Measurements from ENCODE around the gene ART4. TPM values are rescaled to one million over a fixed set of nuclear protein-coding genes. Genes with fewer than 3 reads are reported as not detected.
A peak's percentile ranks its signal among the peaks of the same experiment; 100 is the strongest.

Gene ART4
- polyA plus RNA-seq, 1 experiment: not detected

DNA sequence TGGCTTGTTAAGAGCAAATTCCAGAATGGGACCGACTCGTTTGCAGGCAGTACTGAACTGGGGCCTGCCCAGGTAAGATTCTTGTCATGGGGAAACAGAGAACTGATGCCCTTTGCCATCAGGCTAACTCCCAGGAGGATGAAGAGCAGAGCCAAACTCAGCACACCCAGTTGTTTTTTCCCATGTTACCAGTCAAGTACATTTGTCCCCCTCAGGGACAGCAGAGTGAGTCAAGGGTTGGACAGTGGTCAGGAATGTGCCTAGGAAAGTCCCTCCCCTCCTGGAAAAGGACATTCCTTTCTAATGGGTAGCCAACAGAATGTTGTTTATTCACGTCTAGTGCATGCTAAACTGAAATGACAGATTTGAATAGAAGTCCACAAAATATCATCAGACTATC lies 1.6 kb downstream of the ART4 start:
- DNase-seq (ENCODE audit: low read depth, low spot score): no peak
- Histone ChIP-seq H3K27ac (ENCODE audit: low read depth, low read length) (no peak overlapping the region), H3K27me3 (ENCODE audit: control insufficient read depth, insufficient read depth, low read length) (no peaks in the 10 kb centered on the region), H3K9me3 (ENCODE audit: control insufficient read depth, insufficient read depth, low read length) (no peaks in the 10 kb centered on the region), H3K4me3 (ENCODE audit: low read depth, low read length) (no peak overlapping the region)
- CTCF ChIA-PET: interaction anchor here (1.6 kb wide), 1 partner anchor 154 kb away, joined by 8 read pairs; no protein-coding TSS in a partner anchor
- TF ChIP-seq, protein P1, sequence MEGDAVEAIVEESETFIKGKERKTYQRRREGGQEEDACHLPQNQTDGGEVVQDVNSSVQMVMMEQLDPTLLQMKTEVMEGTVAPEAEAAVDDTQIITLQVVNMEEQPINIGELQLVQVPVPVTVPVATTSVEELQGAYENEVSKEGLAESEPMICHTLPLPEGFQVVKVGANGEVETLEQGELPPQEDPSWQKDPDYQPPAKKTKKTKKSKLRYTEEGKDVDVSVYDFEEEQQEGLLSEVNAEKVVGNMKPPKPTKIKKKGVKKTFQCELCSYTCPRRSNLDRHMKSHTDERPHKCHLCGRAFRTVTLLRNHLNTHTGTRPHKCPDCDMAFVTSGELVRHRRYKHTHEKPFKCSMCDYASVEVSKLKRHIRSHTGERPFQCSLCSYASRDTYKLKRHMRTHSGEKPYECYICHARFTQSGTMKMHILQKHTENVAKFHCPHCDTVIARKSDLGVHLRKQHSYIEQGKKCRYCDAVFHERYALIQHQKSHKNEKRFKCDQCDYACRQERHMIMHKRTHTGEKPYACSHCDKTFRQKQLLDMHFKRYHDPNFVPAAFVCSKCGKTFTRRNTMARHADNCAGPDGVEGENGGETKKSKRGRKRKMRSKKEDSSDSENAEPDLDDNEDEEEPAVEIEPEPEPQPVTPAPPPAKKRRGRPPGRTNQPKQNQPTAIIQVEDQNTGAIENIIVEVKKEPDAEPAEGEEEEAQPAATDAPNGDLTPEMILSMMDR (IDR thresholded peaks at IDR 0.05; ENCODE audit: low read depth, low read length): no peak
- POLR2A ChIA-PET: no interaction called here

DNA sequence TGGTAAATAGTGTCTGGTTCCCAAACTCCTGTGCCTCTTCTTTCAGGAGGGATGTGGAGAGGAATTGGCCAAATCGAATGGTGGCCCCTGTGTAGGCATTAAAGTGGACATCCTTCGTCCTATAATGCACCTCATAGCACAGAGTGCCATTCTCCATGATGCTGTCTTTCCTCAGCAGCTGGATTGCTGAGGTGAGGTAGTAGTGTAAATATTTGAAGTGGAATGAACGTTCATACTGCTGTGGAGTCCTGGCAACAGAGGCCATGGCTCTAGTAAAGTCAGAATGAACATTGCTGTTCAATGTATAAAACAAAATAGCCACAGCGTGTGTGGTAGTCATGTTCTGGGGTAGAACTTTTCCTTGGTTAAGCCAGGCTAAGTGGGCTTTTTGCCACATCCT lies 2.7 kb downstream of the ART4 start:
- Histone ChIP-seq H3K9me3 (ENCODE audit: control insufficient read depth, insufficient read depth, low read length) (no peaks in the 10 kb centered on the region), H3K27me3 (ENCODE audit: control insufficient read depth, insufficient read depth, low read length) (no peaks in the 10 kb centered on the region), H3K4me3 (ENCODE audit: low read depth, low read length) (no peak overlapping the region), H3K27ac (ENCODE audit: low read depth, low read length) (no peak overlapping the region)
- TF ChIP-seq, protein P1 (IDR thresholded peaks at IDR 0.05; ENCODE audit: low read depth, low read length): no peak
- ChIA-PET CTCF (interaction anchor here (0.9 to 1.6 kb wide), 2 partner anchors 155 kb away, joined by 3 to 8 read pairs; no protein-coding TSS in a partner anchor), POLR2A (no interaction called here)
- no peak for DNase-seq (ENCODE audit: low read depth, low spot score)

DNA sequence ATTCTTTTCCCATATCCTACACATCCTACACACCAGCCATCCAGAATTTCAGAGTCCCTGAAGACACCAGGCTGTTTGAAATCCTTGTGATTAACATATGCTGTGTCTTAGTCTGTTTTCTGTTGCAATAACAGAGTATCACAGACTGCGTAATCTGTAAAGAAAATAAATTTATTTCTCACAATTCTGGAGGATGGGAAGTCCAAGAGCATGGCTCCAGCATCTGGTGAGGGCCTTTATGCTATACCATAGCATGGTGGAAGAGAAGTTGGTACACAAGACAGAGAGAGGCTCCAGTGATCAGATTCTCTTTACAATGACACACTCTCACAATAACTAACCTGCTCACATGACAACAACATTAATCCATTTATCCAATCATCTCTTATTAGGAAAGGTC lies 4.1 kb downstream of the ART4 start:
- H3K27me3 ChIP-seq (ENCODE audit: control insufficient read depth, insufficient read depth, low read length): no peaks in the 10 kb centered on the region
- TF ChIP-seq, protein P1 (IDR thresholded peaks at IDR 0.05; ENCODE audit: low read depth, low read length): no peak
- DNase-seq (ENCODE audit: low read depth, low spot score): no peak
- ChIA-PET CTCF (interaction anchor here (1.0 kb wide), 1 partner anchor 28 kb away, joined by 3 read pairs; no protein-coding TSS in a partner anchor), POLR2A (no interaction called here)
- H3K9me3 ChIP-seq (ENCODE audit: control insufficient read depth, insufficient read depth, low read length): no peaks in the 10 kb centered on the region
- no peak overlapping the region for H3K27ac ChIP-seq (ENCODE audit: low read depth, low read length)
- no peak overlapping the region for H3K4me3 ChIP-seq (ENCODE audit: low read depth, low read length)

DNA sequence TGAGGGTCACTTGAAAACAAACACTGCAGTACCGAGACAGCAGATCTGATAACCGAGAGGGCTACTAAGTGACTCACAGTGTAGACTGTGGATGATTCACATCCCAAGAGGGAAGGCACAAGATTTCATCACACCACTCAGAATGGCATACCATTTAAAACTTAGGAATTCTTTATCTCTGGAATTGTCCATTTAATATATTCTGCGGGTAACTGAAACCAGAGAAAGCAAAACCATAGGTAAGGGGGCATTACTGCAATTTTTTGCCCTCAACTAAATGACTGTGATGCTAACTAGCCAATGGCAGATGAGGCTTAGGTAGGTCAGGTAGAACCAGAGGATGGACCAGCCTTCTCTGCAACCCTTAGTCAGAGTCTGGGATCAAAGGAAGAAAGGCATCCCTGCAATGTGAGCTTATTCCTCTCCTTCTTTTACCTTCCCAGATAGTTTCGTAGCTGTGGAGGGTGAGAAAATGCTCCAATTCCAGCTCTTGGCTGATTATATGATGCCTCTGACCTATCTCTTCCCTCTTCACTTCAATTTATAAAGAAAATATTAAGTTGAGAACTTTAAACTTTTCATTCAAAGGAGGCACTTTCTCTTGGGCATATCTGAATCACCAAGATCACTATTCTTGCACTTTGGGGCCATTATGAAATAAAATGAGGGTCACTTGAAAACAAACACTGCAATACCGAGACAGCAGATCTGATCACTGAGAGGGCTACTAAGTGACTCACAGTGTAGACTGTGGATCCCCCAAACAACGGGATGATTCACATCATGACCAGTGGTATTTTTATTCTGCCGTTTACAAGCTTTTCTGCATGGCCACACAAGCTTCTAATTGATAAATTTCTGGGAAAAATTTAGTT lies 6.8 kb downstream of the ART4 start:
- Histone ChIP-seq H3K9me3 (ENCODE audit: control insufficient read depth, insufficient read depth, low read length) (no peaks in the 10 kb centered on the region), H3K27me3 (ENCODE audit: control insufficient read depth, insufficient read depth, low read length) (no peaks in the 10 kb centered on the region), H3K4me3 (ENCODE audit: low read depth, low read length) (peak overlapping the region; percentile 15), H3K27ac (ENCODE audit: low read depth, low read length) (peak overlapping the region; percentile 62)
- TF ChIP-seq, protein P1 (IDR thresholded peaks at IDR 0.05; ENCODE audit: low read depth, low read length): no peak
- ChIA-PET POLR2A (interaction anchor here (0.8 to 1.0 kb wide), 2 partner anchors 33 to 66 kb away, joined by 3 to 4 read pairs; partner anchors contain the start of genes C12orf60 and WBP11), CTCF (interaction anchor here (0.5 to 1.9 kb wide), 7 partner anchors 10 to 1676 kb away, joined by 3 to 13 read pairs (median 4); no protein-coding TSS in a partner anchor)
- DNase-seq (ENCODE audit: low read depth, low spot score): peak; percentile 38

DNA sequence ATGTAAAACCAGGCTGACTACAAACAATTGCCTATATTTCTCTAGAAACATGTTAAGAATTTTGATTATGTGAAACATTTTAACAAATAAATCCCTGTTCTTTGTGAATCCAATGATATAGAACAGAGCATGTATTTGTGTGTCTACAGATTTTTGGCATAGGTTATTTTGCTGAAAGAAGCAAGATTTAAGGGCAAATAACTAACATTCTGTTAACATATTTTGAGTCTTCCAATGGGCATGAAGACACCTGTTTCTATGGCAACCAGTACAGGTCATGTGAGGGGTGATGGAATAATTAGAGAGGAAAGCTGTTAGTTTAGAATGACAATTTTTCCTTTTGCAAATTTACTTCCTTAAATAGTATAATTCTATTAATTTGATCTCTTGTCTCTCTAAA lies 8.8 kb downstream of the ART4 start:
- ChIA-PET POLR2A (no interaction called here), CTCF (interaction anchor here (1.1 kb wide), 1 partner anchor 11 kb away, joined by 3 read pairs; no protein-coding TSS in a partner anchor)
- Histone ChIP-seq H3K27ac (ENCODE audit: low read depth, low read length) (no peak overlapping the region), H3K27me3 (ENCODE audit: control insufficient read depth, insufficient read depth, low read length) (no peaks in the 10 kb centered on the region), H3K9me3 (ENCODE audit: control insufficient read depth, insufficient read depth, low read length) (no peaks in the 10 kb centered on the region), H3K4me3 (ENCODE audit: low read depth, low read length) (no peak overlapping the region)
- DNase-seq (ENCODE audit: low read depth, low spot score): no peak
- TF ChIP-seq, protein P1 (IDR thresholded peaks at IDR 0.05; ENCODE audit: low read depth, low read length): no peak

Data from AG04450 (cell line).